ENCODE data around the gene FCGR1A. TPM values are rescaled to one million over a fixed set of nuclear protein-coding genes. Genes with fewer than 3 reads are reported as not detected.
"Not testable (repeated sequence)": the region's sequence is repeated elsewhere in the genome, so short reads cannot be mapped to it uniquely, and the experiment has no call there.

FCGR1A gene
- total and polyA plus RNA-seq, 2 donors (not counting 1 experiment from before 2014, with no cell fraction given): 0.10 TPM; not detected in 1

- H3K79me2 ChIP-seq (ENCODE audit: control insufficient read depth, insufficient read depth, low read length); H2AFZ ChIP-seq (ENCODE audit: insufficient read depth, low read depth, low read length, poor library complexity, severe bottlenecking); H3K4me1 Mint-ChIP-seq; H3K9me3 Mint-ChIP-seq (ENCODE audit: insufficient read depth); DNase-seq; H4K20me1 ChIP-seq (ENCODE audit: control insufficient read depth, insufficient read depth, low read length, poor library complexity, severe bottlenecking); H3K27ac Mint-ChIP-seq; ATAC-seq (ENCODE audit: low read depth); H3K27me3 Mint-ChIP-seq; H3K4me3 ChIP-seq (ENCODE audit: control extremely low read depth in 1 of 5, extremely low read depth in 1 of 5, insufficient read depth in 1 of 5, low read depth in 2 of 5, low read length in 4 of 5); CTCF ChIA-PET; intact Hi-C loops (cut with micrococcal nuclease); H3K4me2 ChIP-seq (replicated peaks; ENCODE audit: low read depth, low read length, poor library complexity, severe bottlenecking); H3K36me3 ChIP-seq (replicated peaks in 1 of 2; ENCODE audit: control extremely low read depth in 1 of 2, control insufficient read depth in 1 of 2, extremely low read depth in 1 of 2, insufficient read depth in 2 of 2, low read length in 1 of 2); H3K4me3 Mint-ChIP-seq; H3K27me3 ChIP-seq (replicated peaks in 1 of 4; ENCODE audit: control extremely low read depth in 1 of 4, control insufficient read depth in 3 of 4, insufficient read depth in 4 of 4, low read length in 3 of 4); H3K9ac ChIP-seq (ENCODE audit: low read length); H3K27ac ChIP-seq (ENCODE audit: low read length in 2 of 2); H3K9me3 ChIP-seq (ENCODE audit: control extremely low read depth in 1 of 3, control insufficient read depth in 2 of 3, insufficient read depth in 1 of 3, low read length in 2 of 3); H3K4me1 ChIP-seq (ENCODE audit: control insufficient read depth in 2 of 2, insufficient read depth in 2 of 2, low read length in 2 of 2); POLR2A ChIA-PET: not testable (repeated sequence)
- no CpG with 5 or more reads among the region's 3 CpGs for WGBS (ENCODE audit: insufficient coverage)
Observed at GRCh38 chr1:149801628-149802027, 19.1 kb downstream of the FCGR1A start.

GRCh38 chr1:149804417-149805080, 22.1 kb downstream of the FCGR1A start:
- H3K27ac ChIP-seq (ENCODE audit: low read length in 2 of 2); H3K27ac Mint-ChIP-seq; H3K4me2 ChIP-seq (replicated peaks; ENCODE audit: low read depth, low read length, poor library complexity, severe bottlenecking); H3K27me3 ChIP-seq (replicated peaks in 1 of 4; ENCODE audit: control extremely low read depth in 1 of 4, control insufficient read depth in 3 of 4, insufficient read depth in 4 of 4, low read length in 3 of 4); CTCF ChIA-PET; H3K9me3 Mint-ChIP-seq (ENCODE audit: insufficient read depth); H3K27me3 Mint-ChIP-seq; H4K20me1 ChIP-seq (ENCODE audit: control insufficient read depth, insufficient read depth, low read length, poor library complexity, severe bottlenecking); POLR2A ChIA-PET; intact Hi-C loops (cut with micrococcal nuclease); H3K9me3 ChIP-seq (ENCODE audit: control extremely low read depth in 1 of 3, control insufficient read depth in 2 of 3, insufficient read depth in 1 of 3, low read length in 2 of 3); H3K4me1 Mint-ChIP-seq; H3K4me3 Mint-ChIP-seq; H3K9ac ChIP-seq (ENCODE audit: low read length); H3K4me1 ChIP-seq (ENCODE audit: control insufficient read depth in 2 of 2, insufficient read depth in 2 of 2, low read length in 2 of 2); H3K79me2 ChIP-seq (ENCODE audit: control insufficient read depth, insufficient read depth, low read length); H3K36me3 ChIP-seq (replicated peaks in 1 of 2; ENCODE audit: control extremely low read depth in 1 of 2, control insufficient read depth in 1 of 2, extremely low read depth in 1 of 2, insufficient read depth in 2 of 2, low read length in 1 of 2); ATAC-seq (ENCODE audit: low read depth); DNase-seq; H2AFZ ChIP-seq (ENCODE audit: insufficient read depth, low read depth, low read length, poor library complexity, severe bottlenecking); H3K4me3 ChIP-seq (ENCODE audit: control extremely low read depth in 1 of 5, extremely low read depth in 1 of 5, insufficient read depth in 1 of 5, low read depth in 2 of 5, low read length in 4 of 5): not testable (repeated sequence)
- no CpG with 5 or more reads among the region's 4 CpGs for WGBS (ENCODE audit: insufficient coverage)

GRCh38 chr1:149810697-149811405, 28.4 kb downstream of the FCGR1A start:
- intact Hi-C loops (cut with micrococcal nuclease); H3K9me3 ChIP-seq (ENCODE audit: control extremely low read depth in 1 of 3, control insufficient read depth in 2 of 3, insufficient read depth in 1 of 3, low read length in 2 of 3); H2AFZ ChIP-seq (ENCODE audit: insufficient read depth, low read depth, low read length, poor library complexity, severe bottlenecking); POLR2A ChIA-PET; H3K9me3 Mint-ChIP-seq (ENCODE audit: insufficient read depth); H3K79me2 ChIP-seq (ENCODE audit: control insufficient read depth, insufficient read depth, low read length); H3K27ac ChIP-seq (ENCODE audit: low read length in 2 of 2); H3K36me3 ChIP-seq (replicated peaks in 1 of 2; ENCODE audit: control extremely low read depth in 1 of 2, control insufficient read depth in 1 of 2, extremely low read depth in 1 of 2, insufficient read depth in 2 of 2, low read length in 1 of 2); DNase-seq; H4K20me1 ChIP-seq (ENCODE audit: control insufficient read depth, insufficient read depth, low read length, poor library complexity, severe bottlenecking); H3K4me1 ChIP-seq (ENCODE audit: control insufficient read depth in 2 of 2, insufficient read depth in 2 of 2, low read length in 2 of 2); ATAC-seq (ENCODE audit: low read depth); H3K27me3 ChIP-seq (replicated peaks in 1 of 4; ENCODE audit: control extremely low read depth in 1 of 4, control insufficient read depth in 3 of 4, insufficient read depth in 4 of 4, low read length in 3 of 4); H3K27me3 Mint-ChIP-seq; CTCF ChIA-PET: not testable (repeated sequence)
- H3K4me3 Mint-ChIP-seq: peak overlapping the region; percentile 46
- H3K4me3 ChIP-seq (ENCODE audit: control extremely low read depth in 1 of 5, extremely low read depth in 1 of 5, insufficient read depth in 1 of 5, low read depth in 2 of 5, low read length in 4 of 5): peak overlapping the region in 4 of 5 experiments; percentile 33 to 60 (median 53)
- peak overlapping the region; percentile 53 for H3K9ac ChIP-seq (ENCODE audit: low read length)
- peak overlapping the region; percentile 38 for H3K4me2 ChIP-seq (replicated peaks; ENCODE audit: low read depth, low read length, poor library complexity, severe bottlenecking)
- 12% methylated on average over 3 of the region's 7 CpGs for WGBS (ENCODE audit: insufficient coverage)
- H3K4me1 Mint-ChIP-seq: peaks cover 18% of the 10 kb centered on the region
- H3K27ac Mint-ChIP-seq: peak overlapping the region; percentile 32

- H3K9me3 ChIP-seq (ENCODE audit: control extremely low read depth in 1 of 3, control insufficient read depth in 2 of 3, insufficient read depth in 1 of 3, low read length in 2 of 3); ATAC-seq (ENCODE audit: low read depth); CTCF ChIA-PET; H3K27me3 Mint-ChIP-seq; H3K4me2 ChIP-seq (replicated peaks; ENCODE audit: low read depth, low read length, poor library complexity, severe bottlenecking); H3K27me3 ChIP-seq (replicated peaks in 1 of 4; ENCODE audit: control extremely low read depth in 1 of 4, control insufficient read depth in 3 of 4, insufficient read depth in 4 of 4, low read length in 3 of 4); H2AFZ ChIP-seq (ENCODE audit: insufficient read depth, low read depth, low read length, poor library complexity, severe bottlenecking); H4K20me1 ChIP-seq (ENCODE audit: control insufficient read depth, insufficient read depth, low read length, poor library complexity, severe bottlenecking); H3K4me1 ChIP-seq (ENCODE audit: control insufficient read depth in 2 of 2, insufficient read depth in 2 of 2, low read length in 2 of 2); H3K36me3 ChIP-seq (replicated peaks in 1 of 2; ENCODE audit: control extremely low read depth in 1 of 2, control insufficient read depth in 1 of 2, extremely low read depth in 1 of 2, insufficient read depth in 2 of 2, low read length in 1 of 2); H3K9me3 Mint-ChIP-seq (ENCODE audit: insufficient read depth); intact Hi-C loops (cut with micrococcal nuclease); POLR2A ChIA-PET; H3K79me2 ChIP-seq (ENCODE audit: control insufficient read depth, insufficient read depth, low read length): not testable (repeated sequence)
- peak; percentile 41 for DNase-seq
- H3K27ac Mint-ChIP-seq: peak overlapping the region; percentile 84
- H3K4me1 Mint-ChIP-seq: peaks cover 18% of the 10 kb centered on the region
- H3K4me3 Mint-ChIP-seq: peak overlapping the region; percentile 97
- H3K9ac ChIP-seq (ENCODE audit: low read length): peak overlapping the region; percentile 53
- peak overlapping the region; percentile 33 to 60 (median 52) for H3K4me3 ChIP-seq (ENCODE audit: control extremely low read depth in 1 of 5, extremely low read depth in 1 of 5, insufficient read depth in 1 of 5, low read depth in 2 of 5, low read length in 4 of 5)
- H3K27ac ChIP-seq (ENCODE audit: low read length in 2 of 2): peak overlapping the region in 1 of 2 donors; percentile 46
- WGBS (ENCODE audit: insufficient coverage): 4% methylated on average over 4 of the region's 14 CpGs
Observed at GRCh38 chr1:149811514-149811889, 29.0 kb downstream of the FCGR1A start.

Data from B cell (primary cell).